ENCODE measurements around the gene LAMTOR4.
"Not testable (repeated sequence)": the region's sequence is repeated elsewhere in the genome, so short reads cannot be mapped to it uniquely, and the experiment has no call there.

LAMTOR4 gene

GRCh38 chr7:100169147-100169850 is 20.6 kb downstream of the LAMTOR4 start:
- H3K27me3 Mint-ChIP-seq = peaks cover 68% of the 10 kb centered on the region
- ATAC-seq = no peak
- no peaks in the 10 kb centered on the region for H3K9me3 Mint-ChIP-seq
- no peak overlapping the region for H3K4me3 Mint-ChIP-seq
- H3K4me1 Mint-ChIP-seq = peaks cover 53% of the 10 kb centered on the region
- H3K36me3 Mint-ChIP-seq = peaks cover 7% of the 10 kb centered on the region
- H3K27ac Mint-ChIP-seq = no peak overlapping the region

- H3K27me3 Mint-ChIP-seq = peaks cover 68% of the 10 kb centered on the region
- no peak for ATAC-seq
- no peaks in the 10 kb centered on the region for H3K9me3 Mint-ChIP-seq
- H3K4me3 Mint-ChIP-seq = peak overlapping the region; percentile 63
- H3K4me1 Mint-ChIP-seq = peaks cover 53% of the 10 kb centered on the region
- no peak overlapping the region for H3K27ac Mint-ChIP-seq
- peaks cover 7% of the 10 kb centered on the region for H3K36me3 Mint-ChIP-seq
Measured at GRCh38 chr7:100170101-100170897, 21.6 kb downstream of the LAMTOR4 start.

- peak; percentile 41 for ATAC-seq
- Mint-ChIP-seq H3K4me1 (peaks cover 49% of the 10 kb centered on the region), H3K36me3 (peaks cover 7% of the 10 kb centered on the region), H3K4me3 (peak overlapping the region; percentile 7), H3K27ac (no peak overlapping the region), H3K27me3 (peaks cover 61% of the 10 kb centered on the region), H3K9me3 (no peaks in the 10 kb centered on the region)
Measured at GRCh38 chr7:100171087-100171681, 22.5 kb downstream of the LAMTOR4 start.

GRCh38 chr7:100171840-100172239 is 23.1 kb downstream of the LAMTOR4 start:
- peaks cover 7% of the 10 kb centered on the region for H3K36me3 Mint-ChIP-seq
- H3K4me1 Mint-ChIP-seq = peaks cover 49% of the 10 kb centered on the region
- H3K9me3 Mint-ChIP-seq = no peaks in the 10 kb centered on the region
- peaks cover 55% of the 10 kb centered on the region for H3K27me3 Mint-ChIP-seq
- H3K4me3 Mint-ChIP-seq = peak overlapping the region; percentile 66
- peak; percentile 14 for ATAC-seq
- H3K27ac Mint-ChIP-seq = no peak overlapping the region

- H3K4me3 Mint-ChIP-seq = no peak overlapping the region
- no peak overlapping the region for H3K27ac Mint-ChIP-seq
- no peaks in the 10 kb centered on the region for H3K9me3 Mint-ChIP-seq
- H3K4me1 Mint-ChIP-seq = peaks cover 39% of the 10 kb centered on the region
- peaks cover 34% of the 10 kb centered on the region for H3K27me3 Mint-ChIP-seq
- no peak for ATAC-seq
- H3K36me3 Mint-ChIP-seq = peaks cover 7% of the 10 kb centered on the region
Measured at GRCh38 chr7:100173806-100174495, 25.2 kb downstream of the LAMTOR4 start.

GRCh38 chr7:100174582-100174981 is 25.9 kb downstream of the LAMTOR4 start:
- H3K4me1 Mint-ChIP-seq = peaks cover 39% of the 10 kb centered on the region
- H3K27me3 Mint-ChIP-seq = peaks cover 28% of the 10 kb centered on the region
- no peaks in the 10 kb centered on the region for H3K9me3 Mint-ChIP-seq
- ATAC-seq = no peak
- no peak overlapping the region for H3K27ac Mint-ChIP-seq
- H3K4me3 Mint-ChIP-seq = no peak overlapping the region
- peaks cover 7% of the 10 kb centered on the region for H3K36me3 Mint-ChIP-seq

GRCh38 chr7:100175296-100175935 is 26.7 kb downstream of the LAMTOR4 start:
- H3K27ac Mint-ChIP-seq = no peak overlapping the region
- H3K4me3 Mint-ChIP-seq = no peak overlapping the region
- H3K27me3 Mint-ChIP-seq = peaks cover 25% of the 10 kb centered on the region
- no peaks in the 10 kb centered on the region for H3K9me3 Mint-ChIP-seq
- H3K4me1 Mint-ChIP-seq = peaks cover 34% of the 10 kb centered on the region
- ATAC-seq = no peak
- peaks cover 7% of the 10 kb centered on the region for H3K36me3 Mint-ChIP-seq

GRCh38 chr7:100176096-100177044 is 27.7 kb downstream of the LAMTOR4 start:
- no peaks in the 10 kb centered on the region for H3K9me3 Mint-ChIP-seq
- peak overlapping the region; percentile 60 for H3K4me3 Mint-ChIP-seq
- peaks cover 24% of the 10 kb centered on the region for H3K27me3 Mint-ChIP-seq
- H3K4me1 Mint-ChIP-seq = peaks cover 35% of the 10 kb centered on the region
- ATAC-seq = no peak
- peaks cover 7% of the 10 kb centered on the region for H3K36me3 Mint-ChIP-seq
- H3K27ac Mint-ChIP-seq = peak overlapping the region; percentile 1

- H3K4me3 Mint-ChIP-seq = peak within 1 kb of the TSS; percentile 60
- peaks cover 24% of the 10 kb centered on the region for H3K27me3 Mint-ChIP-seq
- H3K27ac Mint-ChIP-seq = peak within 1 kb of the TSS; percentile 1
- H3K4me1 Mint-ChIP-seq = peaks cover 29% of the 10 kb centered on the region
- H3K9me3 Mint-ChIP-seq = no peaks in the 10 kb centered on the region
- ATAC-seq = peak; percentile 96
- H3K36me3 Mint-ChIP-seq = peaks cover 7% of the 10 kb centered on the region
Measured at GRCh38 chr7:100177045-100178001, 28.6 kb downstream of the LAMTOR4 start, which contains the start of the genes GPC2 and STAG3. TSS of gene GPC2 (minus strand) at chr7:100177381. CDS start at chr7:100177199, 182 bp downstream. TSS of gene STAG3 (plus strand) at chr7:100177918. CDS start at chr7:100180557, 2,639 bp downstream.

GRCh38 chr7:100180084-100180483 is 31.4 kb downstream of the LAMTOR4 start:
- H3K4me3 Mint-ChIP-seq = not testable (repeated sequence)
- H3K4me1 Mint-ChIP-seq = peaks cover 24% of the 10 kb centered on the region

GRCh38 chr7:100182616-100183015 is 33.9 kb downstream of the LAMTOR4 start:
- not testable (repeated sequence) for H3K4me3 Mint-ChIP-seq, H3K9me3 Mint-ChIP-seq, ATAC-seq, H3K27ac Mint-ChIP-seq, H3K4me1 Mint-ChIP-seq, H3K36me3 Mint-ChIP-seq
- peaks cover 11% of the 10 kb centered on the region for H3K27me3 Mint-ChIP-seq

More at GRCh38 chr7:100180084-100180483, 31.4 kb downstream of the LAMTOR4 start:
- ATAC-seq, H3K27ac Mint-ChIP-seq, H3K9me3 Mint-ChIP-seq, H3K36me3 Mint-ChIP-seq: not testable (repeated sequence)
- peaks cover 11% of the 10 kb centered on the region for H3K27me3 Mint-ChIP-seq

- H3K27ac Mint-ChIP-seq, H3K4me1 Mint-ChIP-seq: not testable (repeated sequence)
- peaks cover 11% of the 10 kb centered on the region for H3K27me3 Mint-ChIP-seq
Measured at GRCh38 chr7:100183090-100183489, 34.4 kb downstream of the LAMTOR4 start.

GRCh38 chr7:100185726-100186125 is 37.0 kb downstream of the LAMTOR4 start:
- H3K27me3 Mint-ChIP-seq = peaks cover 3% of the 10 kb centered on the region
- ATAC-seq = no peak
- no peaks in the 10 kb centered on the region for H3K9me3 Mint-ChIP-seq
- H3K4me1 Mint-ChIP-seq = peaks cover 22% of the 10 kb centered on the region
- H3K27ac Mint-ChIP-seq = no peak overlapping the region
- H3K36me3 Mint-ChIP-seq = no peaks in the 10 kb centered on the region
- H3K4me3 Mint-ChIP-seq = no peak overlapping the region

More at GRCh38 chr7:100183090-100183489, 34.4 kb downstream of the LAMTOR4 start:
- ATAC-seq, H3K36me3 Mint-ChIP-seq, H3K9me3 Mint-ChIP-seq, H3K4me3 Mint-ChIP-seq: not testable (repeated sequence)
